Cardiac muscle cell (in vitro differentiated cells and primary cell): ENCODE measurements around the gene CNNM4. TPM values are rescaled to one million over a fixed set of nuclear protein-coding genes. Genes with fewer than 3 reads are reported as not detected.

Source experiments
- DNase-seq, 2 donors: peaks; one replicate each; pipeline versions ENCODE4 v3.0.0 to v3.0.0-alpha.2; 2010 to 2017; ENCODE audit warnings: low read depth in 1 of 2, low spot score in 1 of 2
- H3K27ac ChIP-seq: fragments of 200-600 bp; sonication (generic); 2 replicates; pipeline ENCODE4 v1.5.1; 2016
- H3K27me3 ChIP-seq: fragments of 200-600 bp; sonication (generic); 2 replicates; pipeline ENCODE4 v1.6.0; 2016; ENCODE audit warnings: control low read depth
- H3K36me3 ChIP-seq: fragments of 200-600 bp; sonication (generic); 2 replicates; pipeline ENCODE4 v1.5.1; 2016; ENCODE audit warnings: control low read depth
- H3K4me1 ChIP-seq: fragments of 200-600 bp; sonication (generic); 2 replicates; pipeline ENCODE4 v1.8.1; 2017; ENCODE audit warnings: low read depth, mild to moderate bottlenecking, mixed run types
- H3K4me3 ChIP-seq: fragments of 200-600 bp; sonication (generic); 2 replicates; pipeline ENCODE4 v1.5.1; 2016; ENCODE audit warnings: mild to moderate bottlenecking
- H3K9me3 ChIP-seq: fragments of 200-600 bp; sonication (generic); 2 replicates; pipeline ENCODE4 v1.5.1; 2017; ENCODE audit warnings: low read depth, mild to moderate bottlenecking, control low read depth
- polyA plus RNA-seq: library from polyadenylated mRNA; unstranded; fragments of >200 nt; fragmentation: Nextera tagmentation; extraction: Ambion mirVana; gene quantifications from 2 replicates; pipeline ENCODE4 v1.2.1, GENCODE V29; 2016
- total RNA-seq: library from RNA; depleted of rRNA; stranded (reverse); fragments of >200 nt; gene quantifications from 2 replicates; pipeline ENCODE4 v1.2.3, GENCODE V29; 2016
- TF ChIP-seq, protein P1 (sequence below): IDR thresholded peaks from 2 replicates; pipeline ENCODE4 v1.5.1; 2012; ENCODE audit warnings: low read depth, mild to moderate bottlenecking, low read length

Gene CNNM4
- total and polyA plus RNA-seq, 2 experiments from 2014 or later = 10.2 to 18.8 TPM

DNA sequence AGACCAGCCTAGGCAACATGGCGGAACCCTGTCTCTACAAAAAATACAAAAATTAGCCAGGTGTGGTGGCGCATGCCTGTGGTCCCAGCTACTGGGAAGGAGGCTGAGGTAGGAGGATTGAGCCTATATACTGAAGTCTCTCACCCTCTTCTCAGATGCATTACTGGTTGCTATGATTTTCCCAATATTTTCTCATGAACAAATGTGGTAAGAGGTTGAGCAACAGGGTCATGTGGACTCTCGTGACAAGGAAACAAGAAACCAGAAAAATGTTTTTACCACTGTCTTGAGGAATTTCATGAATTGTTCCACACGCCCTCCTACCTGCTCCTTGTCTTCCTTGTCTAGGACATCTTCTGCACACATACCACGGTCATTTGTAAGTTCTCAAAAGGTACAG lies 33.3 kb upstream of the CNNM4 start:
- H3K4me3 ChIP-seq = no peak overlapping the region
- H3K27ac ChIP-seq = no peak overlapping the region
- no peaks in the 10 kb centered on the region for H3K27me3 ChIP-seq
- DNase-seq = peak in 1 of 2 donors; percentile 80
- TF ChIP-seq, protein P1, sequence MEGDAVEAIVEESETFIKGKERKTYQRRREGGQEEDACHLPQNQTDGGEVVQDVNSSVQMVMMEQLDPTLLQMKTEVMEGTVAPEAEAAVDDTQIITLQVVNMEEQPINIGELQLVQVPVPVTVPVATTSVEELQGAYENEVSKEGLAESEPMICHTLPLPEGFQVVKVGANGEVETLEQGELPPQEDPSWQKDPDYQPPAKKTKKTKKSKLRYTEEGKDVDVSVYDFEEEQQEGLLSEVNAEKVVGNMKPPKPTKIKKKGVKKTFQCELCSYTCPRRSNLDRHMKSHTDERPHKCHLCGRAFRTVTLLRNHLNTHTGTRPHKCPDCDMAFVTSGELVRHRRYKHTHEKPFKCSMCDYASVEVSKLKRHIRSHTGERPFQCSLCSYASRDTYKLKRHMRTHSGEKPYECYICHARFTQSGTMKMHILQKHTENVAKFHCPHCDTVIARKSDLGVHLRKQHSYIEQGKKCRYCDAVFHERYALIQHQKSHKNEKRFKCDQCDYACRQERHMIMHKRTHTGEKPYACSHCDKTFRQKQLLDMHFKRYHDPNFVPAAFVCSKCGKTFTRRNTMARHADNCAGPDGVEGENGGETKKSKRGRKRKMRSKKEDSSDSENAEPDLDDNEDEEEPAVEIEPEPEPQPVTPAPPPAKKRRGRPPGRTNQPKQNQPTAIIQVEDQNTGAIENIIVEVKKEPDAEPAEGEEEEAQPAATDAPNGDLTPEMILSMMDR = no peak
- no peaks in the 10 kb centered on the region for H3K4me1 ChIP-seq
- peaks cover 42% of the 10 kb centered on the region for H3K36me3 ChIP-seq
- H3K9me3 ChIP-seq = no peaks in the 10 kb centered on the region

DNA sequence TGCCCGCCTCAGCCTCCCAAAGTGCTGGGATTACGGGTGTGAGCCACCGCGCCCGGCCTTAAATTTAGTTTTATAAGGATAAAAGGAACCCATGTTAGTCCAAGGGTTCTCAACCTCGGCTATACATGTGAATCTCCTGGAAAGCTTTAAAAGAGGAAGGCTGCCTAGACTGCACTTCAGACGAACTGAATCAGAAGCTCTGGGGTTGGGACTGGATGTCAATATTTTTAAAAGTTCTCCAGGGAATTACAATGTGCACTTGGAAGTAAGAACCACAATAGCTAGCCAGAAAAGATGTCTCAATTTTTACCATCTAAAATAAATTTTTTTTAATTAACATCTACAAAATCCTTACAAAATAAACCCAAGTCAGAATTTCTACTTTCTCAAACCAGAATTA lies 31.0 kb upstream of the CNNM4 start:
- Histone ChIP-seq H3K36me3 (peaks cover 61% of the 10 kb centered on the region), H3K4me3 (no peak overlapping the region), H3K27ac (no peak overlapping the region), H3K9me3 (no peaks in the 10 kb centered on the region), H3K27me3 (no peaks in the 10 kb centered on the region), H3K4me1 (no peaks in the 10 kb centered on the region)
- DNase-seq = no peak
- TF ChIP-seq, protein P1 = no peak

DNA sequence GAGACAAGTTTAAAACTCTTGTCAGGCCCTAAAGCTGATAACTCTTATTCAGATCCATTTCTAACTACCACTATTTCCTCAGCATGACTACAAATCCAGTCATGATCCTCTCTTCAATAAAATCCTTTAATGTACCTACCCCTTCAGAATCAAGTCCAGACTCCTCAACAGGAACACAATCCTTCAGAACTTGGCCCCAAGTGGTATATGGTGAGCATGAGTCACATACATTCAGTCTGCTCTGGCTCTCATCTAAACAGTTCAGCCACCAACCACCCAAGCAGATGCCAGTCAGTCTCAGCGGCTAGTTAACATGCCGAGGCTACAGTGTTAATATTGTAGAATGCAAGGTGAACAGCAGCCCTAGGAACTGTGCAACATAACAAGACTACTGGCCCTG lies 30.5 kb upstream of the CNNM4 start:
- TF ChIP-seq, protein P1 = no peak
- Histone ChIP-seq H3K4me3 (no peak overlapping the region), H3K4me1 (no peaks in the 10 kb centered on the region), H3K27me3 (no peaks in the 10 kb centered on the region), H3K36me3 (peaks cover 61% of the 10 kb centered on the region), H3K9me3 (no peaks in the 10 kb centered on the region), H3K27ac (no peak overlapping the region)
- DNase-seq = peak in 1 of 2 donors; percentile 13

DNA sequence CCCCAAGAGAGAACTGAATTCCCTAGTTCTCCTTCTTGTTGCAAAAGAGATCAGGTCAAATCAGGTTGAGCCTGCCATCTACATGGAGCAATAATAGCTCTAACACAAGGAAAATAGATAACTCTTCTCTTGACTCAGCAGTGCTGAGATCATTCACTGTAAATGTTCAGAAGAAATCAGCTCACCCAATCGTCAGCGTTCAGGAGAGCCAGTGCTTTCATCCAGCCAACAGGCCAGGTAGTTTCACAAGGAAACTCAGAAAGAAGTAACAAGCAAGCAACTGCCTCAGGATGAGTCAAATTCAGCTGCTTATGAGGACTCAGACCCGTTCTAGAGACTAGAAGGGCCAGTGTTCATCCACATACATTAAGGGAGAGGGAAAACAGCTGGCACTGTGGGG lies 26.8 kb upstream of the CNNM4 start:
- TF ChIP-seq, protein P1 = no peak
- no peak overlapping the region for H3K4me3 ChIP-seq
- no peak for DNase-seq
- H3K36me3 ChIP-seq = peaks cover 62% of the 10 kb centered on the region
- H3K27ac ChIP-seq = no peak overlapping the region
- H3K27me3 ChIP-seq = no peaks in the 10 kb centered on the region
- H3K4me1 ChIP-seq = no peaks in the 10 kb centered on the region
- no peaks in the 10 kb centered on the region for H3K9me3 ChIP-seq

DNA sequence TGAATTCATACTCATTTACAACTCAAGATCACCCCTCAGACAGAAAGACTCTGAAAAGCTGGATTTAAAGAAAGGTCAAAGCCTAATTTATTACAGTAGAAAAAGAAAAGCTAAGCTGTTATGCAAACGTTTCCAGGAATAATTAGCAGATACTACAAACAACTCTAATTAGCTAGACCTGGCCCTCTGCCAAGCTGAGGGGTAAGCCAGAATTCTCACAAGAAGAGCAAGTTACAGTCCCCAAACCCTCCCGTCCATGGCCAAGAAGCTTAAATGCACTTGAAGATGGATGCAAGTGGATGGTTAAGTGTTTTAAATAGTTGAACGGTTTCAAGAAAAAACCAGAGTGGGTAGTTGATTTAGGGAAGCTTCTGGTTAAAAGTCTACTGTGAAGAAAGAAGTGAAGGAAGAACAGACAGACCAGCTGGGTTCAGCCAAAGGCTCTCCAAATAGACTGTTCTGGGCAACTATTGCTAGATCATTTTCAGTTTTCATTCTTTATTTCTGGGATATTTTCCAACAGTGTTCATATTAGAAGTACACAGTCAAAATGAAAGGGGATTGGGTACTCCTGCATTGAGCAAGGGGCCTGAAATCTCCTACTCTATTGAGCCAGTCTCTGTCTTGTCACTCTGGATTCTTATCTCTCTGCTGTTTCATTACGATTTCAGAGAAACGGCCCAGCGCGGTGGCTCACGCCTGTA lies 25.7 kb upstream of the CNNM4 start:
- no peak overlapping the region for H3K27ac ChIP-seq
- no peaks in the 10 kb centered on the region for H3K9me3 ChIP-seq
- DNase-seq = peak in 1 of 2 donors; percentile 40
- no peaks in the 10 kb centered on the region for H3K4me1 ChIP-seq
- no peaks in the 10 kb centered on the region for H3K27me3 ChIP-seq
- H3K4me3 ChIP-seq = no peak overlapping the region
- TF ChIP-seq, protein P1 = no peak
- peaks cover 54% of the 10 kb centered on the region for H3K36me3 ChIP-seq

DNA sequence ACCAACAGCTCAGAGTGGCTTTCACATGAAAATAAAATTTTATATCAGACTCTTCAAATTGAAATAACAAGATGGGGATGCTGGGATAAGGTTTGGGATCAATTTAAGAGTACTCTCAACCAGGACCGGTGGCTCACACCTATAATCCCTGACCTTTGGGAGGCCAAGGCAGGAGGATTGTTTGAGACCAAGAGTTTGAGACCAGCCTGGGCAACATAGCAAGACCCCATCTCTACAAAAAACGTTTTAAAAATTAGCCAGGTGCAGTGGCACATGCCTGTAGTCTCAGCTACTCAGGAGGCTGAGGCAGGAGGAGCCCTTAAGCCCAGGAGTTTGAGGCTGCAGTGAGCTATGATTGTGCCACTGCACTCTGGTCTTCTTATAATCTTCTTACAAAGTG lies 23.5 kb upstream of the CNNM4 start:
- Histone ChIP-seq H3K27me3 (no peaks in the 10 kb centered on the region), H3K27ac (no peak overlapping the region), H3K36me3 (peaks cover 35% of the 10 kb centered on the region), H3K4me1 (peaks cover 3% of the 10 kb centered on the region), H3K9me3 (no peaks in the 10 kb centered on the region), H3K4me3 (no peak overlapping the region)
- TF ChIP-seq, protein P1 = no peak
- DNase-seq = no peak
